Measurements from ENCODE around the gene SLBP. TPM values are rescaled to one million over a fixed set of nuclear protein-coding genes. Genes with fewer than 3 reads are reported as not detected.

The SLBP gene
- total RNA-seq, 1 experiment from 2014 or later: 98.3 TPM

DNA sequence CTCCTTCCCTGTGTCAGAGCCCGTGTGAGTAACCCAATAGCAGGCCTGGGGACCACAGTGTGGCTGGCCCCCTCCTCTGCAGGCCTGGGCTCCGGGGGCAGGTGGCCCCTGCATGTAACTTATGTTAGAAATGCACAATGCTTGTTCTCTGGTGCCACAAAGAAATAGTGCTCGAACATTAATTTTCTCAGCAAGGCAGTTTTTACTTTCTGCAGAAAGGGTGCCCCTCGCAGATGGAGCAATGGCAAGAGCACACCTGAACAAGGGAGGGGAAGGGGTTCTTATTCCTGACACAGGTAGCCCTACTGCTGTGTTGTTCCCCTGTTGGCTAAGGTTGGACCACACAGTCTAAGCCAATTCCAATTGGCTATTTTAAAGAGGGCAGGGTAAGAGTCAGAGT, 26.3 kb upstream of the SLBP start:
- ChIA-PET CTCF (no interaction called here), POLR2A (ENCODE audit: unreplicated experiment) (no interaction called here)
- no TSS peak for BruUV-seq (replicated peaks)
- no peak overlapping the region for H3K4me2 ChIP-seq (ENCODE audit: low read length)
- H4K20me1 ChIP-seq (ENCODE audit: low read length): no peaks in the 10 kb centered on the region
- H3K9me2 ChIP-seq (replicated peaks; ENCODE audit: low read length): no peaks in the 10 kb centered on the region
- intact Hi-C loops (cut with micrococcal nuclease): no loop called here
- TF ChIP-seq EZH2 (IDR thresholded peaks at IDR 0.05; ENCODE audit: low read length, unreplicated experiment) (no peak), EZH2phosphoT487 (IDR thresholded peaks at IDR 0.05; ENCODE audit: borderline replicate concordance, low read length) (no peak)
- TF ChIP-seq, protein P1, sequence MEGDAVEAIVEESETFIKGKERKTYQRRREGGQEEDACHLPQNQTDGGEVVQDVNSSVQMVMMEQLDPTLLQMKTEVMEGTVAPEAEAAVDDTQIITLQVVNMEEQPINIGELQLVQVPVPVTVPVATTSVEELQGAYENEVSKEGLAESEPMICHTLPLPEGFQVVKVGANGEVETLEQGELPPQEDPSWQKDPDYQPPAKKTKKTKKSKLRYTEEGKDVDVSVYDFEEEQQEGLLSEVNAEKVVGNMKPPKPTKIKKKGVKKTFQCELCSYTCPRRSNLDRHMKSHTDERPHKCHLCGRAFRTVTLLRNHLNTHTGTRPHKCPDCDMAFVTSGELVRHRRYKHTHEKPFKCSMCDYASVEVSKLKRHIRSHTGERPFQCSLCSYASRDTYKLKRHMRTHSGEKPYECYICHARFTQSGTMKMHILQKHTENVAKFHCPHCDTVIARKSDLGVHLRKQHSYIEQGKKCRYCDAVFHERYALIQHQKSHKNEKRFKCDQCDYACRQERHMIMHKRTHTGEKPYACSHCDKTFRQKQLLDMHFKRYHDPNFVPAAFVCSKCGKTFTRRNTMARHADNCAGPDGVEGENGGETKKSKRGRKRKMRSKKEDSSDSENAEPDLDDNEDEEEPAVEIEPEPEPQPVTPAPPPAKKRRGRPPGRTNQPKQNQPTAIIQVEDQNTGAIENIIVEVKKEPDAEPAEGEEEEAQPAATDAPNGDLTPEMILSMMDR (conservative IDR thresholded peaks at IDR 0.05; ENCODE audit: low read depth, low read length): no peak
- ATAC-seq (no peak), DNase-seq (no peak)
- H3K36me3 ChIP-seq (ENCODE audit: low read depth, low read length): peaks cover 55% of the 10 kb centered on the region
- no peaks in the 10 kb centered on the region for H3F3A ChIP-seq (ENCODE audit: low read length, unreplicated experiment)
- H3K27ac ChIP-seq (ENCODE audit: low read length): no peak overlapping the region
- H2AFZ ChIP-seq (ENCODE audit: low read length): no peak overlapping the region
- no peaks in the 10 kb centered on the region for H3K27me3 ChIP-seq (ENCODE audit: low read length)
- H3K4me3 ChIP-seq (ENCODE audit: low read length): no peak overlapping the region
- H3K9me3 ChIP-seq (ENCODE audit: low read length): no peaks in the 10 kb centered on the region
- peaks cover under 1% of the 10 kb centered on the region; the same call in 1 of the 2 replicates for H3K79me2 ChIP-seq (ENCODE audit: low read length)
- H3K9ac ChIP-seq (ENCODE audit: low read length): no peak overlapping the region
- H3K4me1 ChIP-seq (ENCODE audit: insufficient read depth, low read length): no peaks in the 10 kb centered on the region

DNA sequence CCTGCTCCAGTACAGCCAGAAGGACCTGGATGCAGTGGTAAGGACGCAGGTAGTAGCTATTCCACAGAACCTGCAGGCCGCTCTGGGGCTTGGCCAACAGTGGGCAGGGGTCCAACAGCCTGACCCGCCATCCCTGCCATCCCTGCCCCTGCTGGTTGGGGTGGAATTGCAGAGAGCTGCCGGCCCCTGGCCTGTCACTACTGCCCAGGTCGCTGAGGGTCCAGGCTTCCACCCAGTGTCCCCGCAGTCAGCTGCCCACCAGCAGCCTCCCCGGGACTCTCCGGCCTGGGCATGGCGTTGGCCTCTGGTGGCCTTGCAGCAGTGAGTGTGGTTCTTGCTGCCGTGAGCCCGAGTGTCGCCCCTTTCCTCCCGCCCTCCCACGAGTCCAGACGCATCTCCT, 25.5 kb upstream of the SLBP start:
- ATAC-seq (no peak), DNase-seq (no peak)
- H3K9me2 ChIP-seq (replicated peaks; ENCODE audit: low read length): no peaks in the 10 kb centered on the region
- no peaks in the 10 kb centered on the region for H3K9me3 ChIP-seq (ENCODE audit: low read length)
- H3K27me3 ChIP-seq (ENCODE audit: low read length): no peaks in the 10 kb centered on the region
- H3F3A ChIP-seq (ENCODE audit: low read length, unreplicated experiment): no peaks in the 10 kb centered on the region
- intact Hi-C loops (cut with micrococcal nuclease): no loop called here
- H3K4me2 ChIP-seq (ENCODE audit: low read length): no peak overlapping the region
- BruUV-seq (replicated peaks): no TSS peak
- H3K36me3 ChIP-seq (ENCODE audit: low read depth, low read length): peaks cover 62% of the 10 kb centered on the region
- TF ChIP-seq, protein P1 (conservative IDR thresholded peaks at IDR 0.05; ENCODE audit: low read depth, low read length): no peak
- TF ChIP-seq EZH2 (IDR thresholded peaks at IDR 0.05; ENCODE audit: low read length, unreplicated experiment): no peak
- no peak for TF ChIP-seq EZH2phosphoT487 (IDR thresholded peaks at IDR 0.05; ENCODE audit: borderline replicate concordance, low read length)
- H3K4me3 ChIP-seq (ENCODE audit: low read length): no peak overlapping the region
- H3K4me1 ChIP-seq (ENCODE audit: insufficient read depth, low read length): no peaks in the 10 kb centered on the region
- H2AFZ ChIP-seq (ENCODE audit: low read length): no peak overlapping the region
- peaks cover 8% of the 10 kb centered on the region for H3K79me2 ChIP-seq (ENCODE audit: low read length)
- H4K20me1 ChIP-seq (ENCODE audit: low read length): 0 out of 2 replicates have a peak, but pooled peaks cover 1% of the 10 kb centered on the region
- CTCF ChIA-PET: no interaction called here
- POLR2A ChIA-PET (ENCODE audit: unreplicated experiment): no interaction called here
- H3K27ac ChIP-seq (ENCODE audit: low read length): no peak overlapping the region
- no peak overlapping the region for H3K9ac ChIP-seq (ENCODE audit: low read length)

DNA sequence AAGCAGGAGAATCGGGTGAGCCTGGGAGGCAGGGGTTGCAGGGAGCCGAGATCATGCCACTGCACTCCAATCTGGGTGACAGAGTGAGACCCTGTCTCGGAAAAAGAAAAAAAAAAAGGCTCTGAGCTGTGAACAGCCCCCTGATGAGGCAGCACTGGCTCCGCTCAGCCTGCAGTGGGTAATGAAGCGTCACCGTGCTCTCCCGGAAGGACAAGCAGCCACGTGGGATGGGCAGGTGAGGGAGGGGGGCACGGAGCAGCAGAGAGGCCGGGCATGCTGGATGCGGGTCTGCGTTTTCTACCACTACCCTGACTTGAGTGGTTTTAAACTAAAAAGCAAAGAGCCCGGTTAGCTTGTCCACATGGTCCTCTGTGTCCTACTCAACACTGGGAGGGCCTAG, 24.7 kb upstream of the SLBP start:
- POLR2A ChIA-PET (ENCODE audit: unreplicated experiment): no interaction called here
- CTCF ChIA-PET: no interaction called here
- ATAC-seq: no peak

More for the DNA sequence above, 24.7 kb upstream of the SLBP start:
- H3K36me3 ChIP-seq (ENCODE audit: low read depth, low read length): peaks cover 66% of the 10 kb centered on the region
- no peak overlapping the region for H3K27ac ChIP-seq (ENCODE audit: low read length)
- TF ChIP-seq EZH2phosphoT487 (IDR thresholded peaks at IDR 0.05; ENCODE audit: borderline replicate concordance, low read length) (no peak), EZH2 (IDR thresholded peaks at IDR 0.05; ENCODE audit: low read length, unreplicated experiment) (no peak)
- TF ChIP-seq, protein P1 (conservative IDR thresholded peaks at IDR 0.05; ENCODE audit: low read depth, low read length): no peak
- H3K9ac ChIP-seq (ENCODE audit: low read length): no peak overlapping the region
- no peak for DNase-seq
- H3K9me3 ChIP-seq (ENCODE audit: low read length): no peaks in the 10 kb centered on the region
- H3K4me1 ChIP-seq (ENCODE audit: insufficient read depth, low read length): 0 out of 2 replicates have a peak, but pooled peaks cover 1% of the 10 kb centered on the region
- H4K20me1 ChIP-seq (ENCODE audit: low read length): 0 out of 2 replicates have a peak, but pooled peaks cover 6% of the 10 kb centered on the region
- no peak overlapping the region for H3K4me3 ChIP-seq (ENCODE audit: low read length)
- H3F3A ChIP-seq (ENCODE audit: low read length, unreplicated experiment): no peaks in the 10 kb centered on the region
- H3K27me3 ChIP-seq (ENCODE audit: low read length): no peaks in the 10 kb centered on the region
- no peak overlapping the region for H3K4me2 ChIP-seq (ENCODE audit: low read length)
- H2AFZ ChIP-seq (ENCODE audit: low read length): no peak overlapping the region
- H3K79me2 ChIP-seq (ENCODE audit: low read length): peaks cover 14% of the 10 kb centered on the region
- intact Hi-C loops (cut with micrococcal nuclease): no loop called here
- H3K9me2 ChIP-seq (replicated peaks; ENCODE audit: low read length): no peaks in the 10 kb centered on the region
- no TSS peak for BruUV-seq (replicated peaks)
